HG03442 (cell line): ENCODE results near the gene ANKMY1.
"Not testable (repeated sequence)": the region's sequence is repeated elsewhere in the genome, so short reads cannot be mapped to it uniquely, and the experiment has no call there.

Experiments used
- ATAC-seq: cut with Tn5 transposase; IDR thresholded peaks from one replicate; pipeline ENCODE4 v1.9.1; 2021; ENCODE audit warnings: mild to moderate bottlenecking, moderate library complexity; ENCODE audit not compliant: unreplicated experiment

ANKMY1 gene

GRCh38 chr2:240555541-240556250 lies 2.1 kb downstream of the ANKMY1 start:
- no peak for ATAC-seq

DNA sequence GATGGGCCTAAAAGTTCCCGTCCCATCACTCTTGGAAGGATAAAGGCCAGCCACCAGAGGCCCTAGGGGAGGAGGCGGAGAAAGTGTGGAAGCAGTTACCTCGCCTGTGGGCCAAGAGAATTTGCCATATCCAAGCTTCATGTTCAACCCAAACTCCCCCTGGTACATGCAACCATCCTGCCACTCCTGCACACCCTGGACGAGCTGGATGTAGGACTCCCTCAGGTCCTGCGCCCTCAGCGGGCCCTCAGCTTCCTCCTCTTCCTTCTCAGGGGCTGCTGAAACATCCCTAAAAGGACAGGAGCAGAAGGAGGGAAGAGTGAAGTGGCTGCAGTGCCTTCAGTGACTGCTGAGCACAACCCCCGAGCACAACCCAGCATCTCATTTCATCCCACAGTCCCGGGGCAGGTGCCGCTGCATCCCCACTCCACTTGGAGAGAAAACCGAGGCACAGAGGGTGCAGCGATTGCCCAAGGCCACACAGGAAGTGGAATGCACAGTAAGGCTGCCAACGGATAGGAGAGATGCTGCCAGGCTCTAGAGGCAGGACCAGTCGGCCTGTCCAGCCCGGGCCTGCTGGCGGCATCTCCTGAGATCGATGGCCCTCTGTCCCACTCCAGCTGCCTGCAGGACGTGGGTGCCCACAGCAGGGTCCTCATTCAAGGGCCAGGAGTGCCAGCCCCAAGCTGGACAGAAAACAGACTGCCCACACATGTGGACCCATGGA lies 2.9 kb downstream of the ANKMY1 start:
- ATAC-seq: no peak

DNA sequence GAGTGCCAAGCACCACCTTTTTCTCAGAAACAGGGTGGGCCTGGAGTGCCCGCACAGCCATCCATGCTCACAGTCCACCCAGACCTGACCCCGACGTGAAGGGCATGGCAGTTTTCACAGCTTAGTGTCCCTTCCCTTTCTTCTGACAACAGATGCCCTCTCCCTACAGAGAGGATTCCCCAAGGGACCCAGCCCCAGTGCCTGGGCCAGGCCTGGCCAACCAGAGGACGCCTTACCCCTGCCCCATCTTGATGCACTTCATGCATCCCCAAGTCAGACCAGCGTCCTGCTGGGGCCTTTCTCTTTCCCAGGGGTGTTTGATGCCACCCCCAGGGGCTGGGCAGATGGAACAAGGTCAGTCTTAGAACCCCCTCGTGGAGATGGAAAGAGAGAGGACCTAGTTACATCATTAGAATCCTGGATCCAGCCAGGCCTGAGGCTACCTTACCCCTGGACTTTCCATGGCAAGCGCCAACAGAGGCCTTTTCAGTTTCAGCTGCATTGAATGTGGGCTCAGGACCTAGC lies 3.8 kb downstream of the ANKMY1 start:
- no peak for ATAC-seq

DNA sequence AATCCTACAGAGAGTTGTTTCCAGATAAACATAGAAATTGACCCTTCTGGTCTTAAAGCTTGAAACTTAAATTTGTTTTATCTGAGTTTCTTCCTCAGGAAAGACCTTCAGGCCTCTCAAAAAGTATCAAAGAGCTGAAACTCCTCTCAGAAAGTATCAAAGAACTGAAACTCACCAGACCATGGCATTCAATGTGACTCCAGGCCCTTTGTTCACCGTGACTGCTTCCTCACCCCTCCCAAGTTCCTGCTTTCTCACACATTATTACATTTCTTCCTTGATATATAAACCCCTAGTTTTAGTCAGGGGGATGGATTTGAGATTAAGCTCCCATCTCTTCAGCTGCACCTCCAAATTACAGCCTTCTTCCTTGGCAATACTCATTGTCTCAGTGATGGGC lies 6.0 kb downstream of the ANKMY1 start:
- no peak for ATAC-seq

DNA sequence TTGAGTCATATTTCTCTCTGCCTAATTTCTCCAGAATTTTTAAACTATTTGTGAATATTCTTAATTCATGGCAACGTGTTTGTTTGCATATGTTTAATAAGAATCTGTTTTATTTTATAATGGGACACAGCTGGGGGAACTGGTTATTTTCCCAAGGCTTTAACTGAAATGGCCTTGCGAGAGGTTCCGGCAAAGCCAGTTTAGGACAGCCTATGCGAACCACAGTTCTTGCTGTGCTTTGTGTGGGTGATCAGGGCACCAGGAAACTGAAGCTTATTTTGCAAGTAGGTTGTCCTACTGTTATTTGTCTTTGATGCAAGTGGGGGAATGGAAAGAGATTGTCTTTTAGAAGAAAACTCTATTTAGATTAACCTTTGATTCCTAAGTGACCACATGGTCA lies 6.5 kb downstream of the ANKMY1 start:
- ATAC-seq: no peak

GRCh38 chr2:240539906-240540305 lies 17.9 kb downstream of the ANKMY1 start:
- ATAC-seq: no peak

DNA sequence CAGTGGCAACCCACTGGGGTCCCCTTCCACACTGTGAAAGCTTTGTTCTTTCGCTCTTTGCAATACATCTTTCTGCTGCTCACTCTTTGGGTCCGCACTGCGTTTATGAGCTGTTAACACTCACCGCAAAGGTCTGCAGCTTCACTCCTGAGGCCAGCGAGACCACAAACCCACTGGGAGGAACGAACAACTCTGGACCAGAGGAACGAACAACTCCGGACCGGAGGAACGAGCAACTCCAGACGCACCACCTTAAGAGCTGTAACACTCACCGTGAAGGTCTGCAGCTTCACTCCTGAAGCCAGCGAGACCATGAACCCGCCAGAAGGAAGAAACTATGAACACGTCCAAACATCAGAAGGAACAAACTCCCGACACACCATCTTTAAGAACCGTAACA lies 18.7 kb downstream of the ANKMY1 start:
- not testable (repeated sequence) for ATAC-seq

DNA sequence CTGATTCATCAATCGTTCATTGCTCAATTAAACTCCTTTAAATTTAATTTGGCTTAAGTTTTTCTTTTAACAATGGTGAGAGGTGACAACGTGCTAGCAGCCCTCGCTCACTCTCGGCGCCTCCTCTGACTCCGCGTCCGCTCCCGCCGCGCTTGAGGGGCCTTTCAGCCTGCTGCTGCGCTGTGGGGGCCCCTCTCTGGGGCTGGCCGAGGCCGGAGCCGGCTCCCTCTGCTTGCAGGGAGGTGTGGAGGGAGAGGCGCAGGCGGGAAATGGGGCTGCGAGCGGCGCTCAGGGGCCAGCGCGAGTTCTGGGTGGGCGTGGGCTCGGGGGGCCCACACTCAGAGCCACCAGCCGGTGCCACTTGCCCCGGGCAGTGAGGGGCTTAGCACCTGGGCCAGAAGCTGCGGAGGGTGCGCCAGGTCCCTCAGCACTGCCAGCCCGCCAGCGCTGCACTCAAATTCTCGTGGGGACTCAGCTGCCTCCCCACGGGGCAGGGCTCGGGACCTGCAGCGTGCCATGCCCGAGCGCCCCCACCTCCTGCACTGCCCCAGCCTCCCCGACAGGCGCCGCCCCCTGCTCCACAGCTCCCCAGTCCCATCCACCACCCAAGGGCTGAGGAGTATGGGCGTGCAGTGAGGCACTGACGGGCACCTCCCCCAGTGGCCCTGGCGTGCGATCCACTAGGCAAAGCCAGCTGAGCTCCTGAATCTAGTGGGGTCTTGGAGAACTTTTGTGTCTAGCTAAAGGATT lies 19.6 kb downstream of the ANKMY1 start:
- no peak for ATAC-seq

GRCh38 chr2:240532031-240532775 lies 25.6 kb downstream of the ANKMY1 start:
- ATAC-seq: no peak

DNA sequence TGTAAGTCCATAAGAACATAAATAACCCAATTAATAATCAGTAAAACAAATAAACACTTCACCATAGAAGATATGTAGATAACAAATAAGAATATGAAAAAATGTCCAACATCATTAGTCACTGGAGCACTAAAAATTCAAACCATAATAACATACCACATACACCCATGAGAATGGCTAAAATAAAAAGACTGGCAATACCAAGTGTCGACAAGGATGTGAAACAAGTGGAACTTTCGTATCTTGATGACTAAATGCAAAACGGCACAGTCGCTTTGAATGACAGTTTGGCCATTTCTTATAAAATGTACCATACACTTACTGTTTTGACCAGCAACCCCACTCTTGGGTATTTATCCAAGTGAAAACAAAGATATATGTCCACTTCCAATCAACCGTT lies 26.8 kb downstream of the ANKMY1 start:
- no peak for ATAC-seq

DNA sequence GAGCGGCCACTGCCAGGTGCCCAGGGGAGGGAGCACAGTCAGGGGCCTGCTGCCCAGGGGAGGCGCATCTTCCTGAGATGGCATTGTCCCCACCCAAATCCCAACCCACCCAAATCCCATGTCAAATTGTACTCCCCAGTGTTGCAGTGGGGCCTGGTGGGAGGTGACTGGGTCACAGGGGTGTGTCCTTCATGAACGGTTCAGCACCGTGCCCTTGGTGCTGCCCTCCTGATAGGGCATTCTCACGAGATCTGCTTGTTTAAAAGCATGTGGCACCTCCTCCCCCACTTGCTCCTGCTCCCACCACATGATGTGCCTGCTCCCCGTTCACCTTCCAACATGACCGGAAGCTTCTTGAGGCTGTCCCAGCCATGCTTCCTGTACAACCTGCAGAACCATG lies 27.6 kb downstream of the ANKMY1 start:
- ATAC-seq: no peak

DNA sequence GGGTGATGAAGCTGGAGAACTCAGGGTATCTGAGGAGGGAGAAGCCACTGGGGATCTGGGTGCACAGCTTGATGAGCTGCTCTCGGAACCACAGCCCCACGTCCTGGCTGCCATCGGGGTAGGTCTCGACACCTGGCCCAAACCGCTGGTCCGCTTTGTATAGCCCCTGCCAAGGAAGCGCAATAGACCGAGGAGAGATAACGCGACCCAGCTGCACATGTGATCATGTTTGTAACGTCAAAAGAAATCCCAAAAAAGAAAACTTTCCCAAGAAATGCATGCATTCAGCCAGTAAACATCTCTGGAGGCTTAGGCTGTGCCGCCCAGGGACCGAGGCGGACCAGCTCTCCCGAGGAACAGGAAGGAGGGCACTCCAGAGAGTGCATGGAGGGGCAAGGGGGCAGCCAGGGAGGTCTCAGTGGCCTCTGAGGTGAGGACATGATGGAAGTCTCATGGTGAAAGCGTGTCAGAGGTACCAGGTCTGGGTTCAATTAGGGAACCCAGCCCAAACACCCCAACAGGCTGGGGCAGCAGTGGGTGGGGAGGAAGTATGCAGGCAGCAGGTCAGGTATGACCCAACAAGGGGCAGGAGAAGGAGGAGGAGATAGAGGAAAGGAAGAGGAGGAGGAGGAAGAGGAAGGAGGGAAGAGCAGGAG lies 28.3 kb downstream of the ANKMY1 start:
- no peak for ATAC-seq

DNA sequence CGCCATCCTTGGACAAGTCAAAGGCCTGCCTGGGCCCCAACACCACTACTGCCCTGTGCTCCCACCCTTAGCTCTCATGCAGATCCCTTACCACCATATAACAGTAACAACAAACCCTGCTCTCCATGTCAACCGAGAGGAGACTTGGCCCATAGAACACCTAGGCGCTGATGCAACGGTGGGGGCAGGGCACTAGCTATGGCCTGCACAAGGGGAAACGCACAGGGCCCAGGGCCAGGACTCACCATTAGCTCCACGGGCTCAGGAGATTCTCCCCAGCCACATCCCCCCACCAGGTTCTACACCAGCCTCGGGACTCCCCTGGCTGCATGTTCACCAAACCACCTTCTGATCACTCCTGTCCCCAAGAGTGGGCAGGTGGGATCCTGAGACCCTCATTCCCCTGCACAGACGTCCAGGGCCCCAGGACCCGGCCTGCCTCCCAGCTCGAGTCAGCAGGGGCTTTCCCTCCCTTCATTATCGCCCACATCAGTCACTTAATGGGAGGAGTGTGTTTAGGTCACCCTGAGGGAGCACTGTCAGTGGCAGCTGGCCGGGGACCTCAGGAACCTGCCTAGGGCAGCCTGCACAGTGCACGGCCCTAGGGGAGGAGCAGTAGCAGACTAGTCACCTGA lies 29.3 kb downstream of the ANKMY1 start:
- ATAC-seq: no peak

DNA sequence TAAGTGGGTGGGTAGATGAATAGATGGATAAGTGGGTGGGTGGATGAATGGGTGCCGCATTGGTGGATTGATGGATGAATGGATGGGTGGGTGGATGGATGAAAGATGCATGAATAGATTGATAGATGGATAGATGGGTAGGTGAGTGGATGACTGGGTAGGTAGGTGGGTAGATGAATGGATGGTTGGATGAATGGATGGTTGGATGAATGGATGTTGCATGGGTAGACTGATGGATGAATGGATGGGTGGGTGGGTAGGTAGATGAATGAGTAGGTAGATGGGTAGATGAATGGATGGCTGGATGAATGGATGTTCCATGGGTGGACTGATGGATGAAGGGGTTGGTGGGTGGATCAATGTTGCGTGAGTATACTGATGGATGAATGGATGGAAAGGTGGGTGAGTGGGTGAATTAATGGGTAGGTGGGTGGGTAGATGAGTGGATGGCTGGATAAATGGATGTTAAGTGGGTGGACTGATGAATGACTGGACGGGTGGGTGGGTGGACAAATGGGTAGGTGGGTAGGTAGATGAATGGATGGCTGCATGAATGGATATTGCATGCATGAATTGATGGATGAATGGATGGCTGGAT lies 30.5 kb downstream of the ANKMY1 start:
- ATAC-seq: no peak

DNA sequence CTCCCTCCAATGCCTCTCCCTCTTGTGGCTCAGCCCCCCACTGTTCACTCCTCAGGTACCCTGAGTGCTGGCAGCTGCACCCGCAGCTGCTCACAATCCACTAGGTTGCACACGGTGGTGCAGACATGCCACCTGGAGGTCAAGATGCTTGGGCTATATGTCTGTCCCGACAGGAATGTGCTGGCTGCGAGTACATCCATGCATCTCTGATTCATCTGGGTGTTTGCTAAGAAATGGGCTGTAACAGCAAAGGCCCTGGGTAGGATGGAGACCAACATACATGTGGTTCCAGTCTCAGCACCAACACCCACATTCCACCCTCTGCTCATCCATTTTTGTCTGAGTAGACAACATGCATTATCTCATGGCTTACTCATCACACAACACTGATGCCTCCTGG lies 31.3 kb downstream of the ANKMY1 start:
- ATAC-seq: no peak

- no peak for ATAC-seq
Observed at GRCh38 chr2:240525802-240526201, 32.0 kb downstream of the ANKMY1 start.

DNA sequence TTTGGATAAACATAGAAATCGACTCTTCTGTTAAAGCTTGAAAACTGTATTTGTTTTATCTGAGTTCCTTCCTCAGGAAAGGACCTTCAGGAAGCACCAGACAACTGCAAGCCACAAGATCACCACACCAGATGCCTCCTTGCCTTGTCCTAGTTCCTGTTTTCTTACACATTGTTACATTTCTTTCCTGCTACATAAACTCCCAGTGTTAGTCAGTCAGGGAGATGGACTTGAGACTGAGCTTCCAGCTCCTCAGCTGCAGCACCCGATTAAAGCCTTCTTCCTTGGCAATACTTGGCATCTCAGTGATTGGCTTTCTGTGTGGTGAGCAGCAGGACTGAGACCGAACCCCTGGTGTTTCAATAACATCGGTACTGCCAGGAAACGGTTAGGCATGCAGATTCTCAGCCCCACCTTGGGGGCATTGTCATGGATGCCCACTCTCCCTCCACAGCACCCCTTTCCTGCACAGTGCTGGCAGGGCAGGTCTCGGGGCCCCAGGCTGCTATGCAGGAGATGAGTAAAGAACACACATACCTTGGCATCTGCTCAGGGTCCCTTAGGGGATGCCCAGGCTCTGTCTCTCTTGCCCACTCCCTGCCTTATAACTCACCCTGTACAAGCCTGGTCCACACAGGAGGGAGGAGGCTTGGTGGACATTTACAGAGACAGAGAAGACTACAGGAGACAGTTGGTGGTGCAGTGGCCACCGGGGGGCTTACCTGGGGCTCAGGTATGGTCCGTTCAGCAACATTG lies 32.6 kb downstream of the ANKMY1 start:
- no peak for ATAC-seq

GRCh38 chr2:240523451-240524281 lies 34.1 kb downstream of the ANKMY1 start:
- no peak for ATAC-seq
